C1 segment of cervical spinal cord (tissue), 14 donors: ENCODE measurements around the gene GNAT1.
A peak's percentile ranks its signal among the peaks of the same experiment; 100 is the strongest.
"Not testable (repeated sequence)": the region's sequence is repeated elsewhere in the genome, so short reads cannot be mapped to it uniquely, and the experiment has no call there.

Experiments
- DNase-seq, 14 donors: peaks; one replicate each; lab custom pipeline; 2025; lab: John Stamatoyannopoulos, UW

The GNAT1 gene

DNA sequence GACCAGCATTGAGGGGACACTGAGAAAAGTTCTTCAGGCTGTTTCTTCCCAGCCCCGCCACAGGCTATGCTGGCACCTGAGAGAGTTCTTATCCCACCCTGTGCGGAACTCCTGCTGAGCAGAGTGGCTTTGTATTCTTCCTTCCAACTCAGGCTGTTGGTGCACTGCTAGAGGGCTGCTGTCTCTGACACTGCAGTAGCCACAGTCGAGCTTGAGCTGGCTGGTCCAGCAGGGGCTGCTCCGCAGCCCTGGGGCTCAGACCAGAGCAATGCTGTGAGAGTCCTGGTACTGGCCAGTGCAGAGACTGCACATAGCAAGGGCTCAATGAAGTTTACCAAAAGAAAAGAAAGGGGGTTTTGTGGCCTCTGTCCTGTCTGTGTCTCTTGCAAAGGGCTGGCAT, 48.2 kb downstream of the GNAT1 start:
- no peak for DNase-seq

GRCh38 chr3:50241163-50241562, 49.8 kb downstream of the GNAT1 start:
- peak in 2 of 14 donors; percentile 12 to 19 for DNase-seq

GRCh38 chr3:50241713-50242380, 50.4 kb downstream of the GNAT1 start:
- no peak for DNase-seq

DNA sequence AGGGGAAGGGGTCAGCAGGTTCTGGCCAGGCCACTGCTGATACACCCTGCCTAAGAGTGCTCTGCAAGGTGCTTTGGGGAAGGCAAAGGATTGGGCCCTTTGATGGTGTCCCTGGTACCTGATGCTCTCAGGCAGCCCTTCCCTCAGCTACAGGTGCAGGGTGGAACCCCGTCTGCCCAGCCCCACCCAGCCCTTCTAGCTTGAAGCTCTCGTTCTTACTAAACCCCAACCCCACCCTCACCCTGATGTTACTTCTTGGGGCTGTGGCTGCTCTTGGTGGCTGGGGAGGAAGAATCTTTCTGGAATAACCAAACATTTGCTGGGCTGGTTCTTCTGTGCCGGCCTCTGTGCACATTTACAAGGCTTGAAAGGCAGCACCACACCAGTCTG, 51.0 kb downstream of the GNAT1 start:
- DNase-seq = no peak

GRCh38 chr3:50242851-50243542, 51.6 kb downstream of the GNAT1 start:
- peak in 8 of 14 donors; percentile 30 to 74 (median 63) for DNase-seq

GRCh38 chr3:50243543-50243895, 52.1 kb downstream of the GNAT1 start:
- no peak for DNase-seq

DNA sequence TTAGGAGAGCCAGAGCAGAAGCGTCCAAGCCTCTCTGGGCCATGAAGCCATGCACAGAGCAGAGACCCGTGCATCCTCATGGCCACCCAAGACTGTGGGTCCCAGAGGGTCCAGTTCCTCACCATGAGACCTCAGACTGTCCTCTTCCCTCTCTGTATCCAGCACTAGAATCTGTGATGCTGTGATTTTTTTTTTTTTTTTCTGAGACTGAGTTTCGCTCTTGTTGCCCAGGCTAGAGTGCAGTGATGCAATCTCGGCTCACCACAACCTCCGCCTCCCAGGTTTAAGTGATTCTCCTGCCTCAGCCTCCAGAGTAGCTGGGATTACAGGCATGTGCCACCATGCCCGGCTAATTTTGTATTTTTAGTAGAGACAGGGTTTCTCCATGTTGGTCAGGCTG, 53.4 kb downstream of the GNAT1 start:
- not testable (repeated sequence) for DNase-seq

DNA sequence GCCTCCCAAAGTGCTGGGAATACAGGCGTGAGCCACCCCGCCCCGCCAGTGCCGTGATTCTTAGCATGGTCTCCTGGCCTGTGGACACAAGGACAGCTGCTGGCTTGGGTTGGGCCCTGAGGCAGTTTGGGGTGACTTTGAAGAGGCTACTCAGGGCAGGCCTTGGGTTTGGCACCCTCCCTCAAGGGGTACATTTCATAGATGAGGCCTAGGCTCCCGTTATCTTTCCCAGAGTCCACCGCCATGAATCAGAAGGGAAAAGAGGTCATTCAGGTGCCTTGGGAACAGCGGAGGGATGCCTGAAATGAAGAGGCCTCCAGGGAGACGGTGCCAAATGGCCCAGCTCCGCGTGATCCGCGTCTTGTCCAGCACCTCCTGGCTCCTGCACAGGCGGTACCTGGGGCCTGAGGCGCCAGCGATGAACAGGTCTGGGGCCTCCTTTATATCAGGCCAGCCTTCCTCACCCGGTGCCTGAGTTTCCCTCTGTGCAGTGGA, 53.9 kb downstream of the GNAT1 start:
- peak in 1 of 14 donors; percentile 29 for DNase-seq

GRCh38 chr3:50245831-50246516, 54.6 kb downstream of the GNAT1 start:
- DNase-seq = peak in 13 of 14 donors; percentile 45 to 89 (median 69)

- DNase-seq = no peak
These were observed 55.1 kb downstream of the GNAT1 start for GRCh38 chr3:50246517-50246954.
